A549 (cell line): Measurements from ENCODE around the gene SLC13A4. TPM values are rescaled to one million over a fixed set of nuclear protein-coding genes. Genes with fewer than 3 reads are reported as not detected.
"Not testable (repeated sequence)": the region's sequence is repeated elsewhere in the genome, so short reads cannot be mapped to it uniquely, and the experiment has no call there.

Experiments
- ATAC-seq, 2 experiments: fragments of 200-7000 bp in 1 of 2; fragments of >200 bp in 1 of 2; cut with Nextera tagmentation in 1 of 2; cut with Tn5 transposase in 1 of 2; 3 replicates each; pipeline versions ENCODE4 v1.8.0 to v1.9.1; 2018 to 2020; ENCODE audit warnings: mild to moderate bottlenecking in 1 of 2, moderate library complexity in 1 of 2
- CTCF ChIA-PET: fragments of 300-600 bp; sonication (Branson Sonifier 250); formaldehyde crosslinking; extraction: SDS; loops from one replicate; lab custom pipeline; 2021; ENCODE audit warnings: antibody characterized with exemption, inconsistent platforms; lab: Yijun Ruan, JAX
- POLR2A ChIA-PET: fragments of 350-600 bp; formaldehyde crosslinking; extraction: SDS; loops from one replicate; lab custom pipeline; 2021; ENCODE audit warnings: antibody characterized with exemption, inconsistent platforms; lab: Yijun Ruan, JAX
- DNase-seq, 2 experiments: peaks; one replicate each; pipeline versions ENCODE4 v3.0.0 to v3.0.0-alpha.2; 2011 to 2016; ENCODE audit warnings: low read depth in 1 of 2, low spot score in 1 of 2
- FAIRE-seq: peaks from 2 replicates; lab custom pipeline; 2011; peaks lifted over from hg19 to GRCh38; lab: Jason Lieb, UNC
- H3K27ac ChIP-seq, 2 experiments: fragments of >200 bp; sonication (Bioruptor Twin); formaldehyde crosslinking; 3 replicates each; pipeline ENCODE4 v1.5.1; 2016 to 2017
- H3K4me1 ChIP-seq: fragments of >200 bp; sonication (Bioruptor Twin); formaldehyde crosslinking; 3 replicates; pipeline ENCODE4 v1.6.1; 2016
- H3K4me2 ChIP-seq: fragments of >200 bp; sonication (Bioruptor Twin); formaldehyde crosslinking; 3 replicates; pipeline ENCODE4 v1.6.1; 2016
- H3K4me3 ChIP-seq: fragments of >200 bp; sonication (Bioruptor Twin); formaldehyde crosslinking; 3 replicates; pipeline ENCODE4 v1.5.1; 2016
- H3K9me3 ChIP-seq: fragments of >200 bp; sonication (Bioruptor Twin); formaldehyde crosslinking; 3 replicates; pipeline ENCODE4 v1.6.1; 2016
- CBX8 ChIP-seq: fragments of 200-600 bp; sonication (generic); IDR thresholded peaks from 2 replicates; pipeline ENCODE4 v1.6.1; 2016
- CEBPB ChIP-seq, 2 experiments: fragments of >200 bp in 1 of 2; sonication (Bioruptor Twin) in 1 of 2; formaldehyde crosslinking in 1 of 2; IDR thresholded peaks; 2 replicates each; pipeline ENCODE4 v1.6.1; 2012 to 2016
- EHF ChIP-seq: fragments of 250-450 bp; sonication (Bioruptor Pico); IDR thresholded peaks from 2 replicates; pipeline ENCODE4 v1.5.0; 2020; ENCODE audit warnings: mild to moderate bottlenecking
- EHMT2 ChIP-seq: fragments of 200-600 bp; sonication (generic); IDR thresholded peaks from 2 replicates; pipeline ENCODE4 v1.6.1; 2016; ENCODE audit warnings: antibody characterized with exemption, low read depth, mild to moderate bottlenecking, moderate library complexity
- ESRRA ChIP-seq: fragments of 150-350 bp; IDR thresholded peaks from 2 replicates; pipeline ENCODE4 v1.6.1; 2014; ENCODE audit warnings: mild to moderate bottlenecking, low read length, borderline replicate concordance
- FOSL2 ChIP-seq, 2 experiments: fragments of 450-650 bp in 1 of 2; fragments of >200 bp in 1 of 2; sonication (Bioruptor Twin) in 1 of 2; formaldehyde crosslinking; IDR thresholded peaks; 2 replicates each; pipeline versions ENCODE4 v1.5.0 to v1.6.1; 2016 to 2020; ENCODE audit warnings: mild to moderate bottlenecking in 1 of 2, moderate library complexity in 1 of 2
- FOXS1 ChIP-seq: fragments of 250-450 bp; sonication (Bioruptor Pico); IDR thresholded peaks from 2 replicates; pipeline ENCODE4 v1.5.0; 2020; ENCODE audit warnings: mild to moderate bottlenecking, moderate library complexity
- GATA3 ChIP-seq: IDR thresholded peaks from 2 replicates; pipeline ENCODE4 v1.6.1; 2012; ENCODE audit warnings: borderline replicate concordance
- HOXB13 ChIP-seq: fragments of 250-450 bp; sonication (Bioruptor Pico); IDR thresholded peaks from 2 replicates; pipeline ENCODE4 v1.5.0; 2020; ENCODE audit warnings: low read depth, mild to moderate bottlenecking, moderate library complexity
- HOXB5 ChIP-seq: fragments of 250-450 bp; sonication (Bioruptor Pico); IDR thresholded peaks from 2 replicates; pipeline ENCODE4 v1.5.0; 2020; ENCODE audit warnings: mild to moderate bottlenecking, moderate library complexity
- JUN ChIP-seq, 2 experiments: fragments of >200 bp; sonication (Bioruptor Twin); formaldehyde crosslinking; IDR thresholded peaks; 2 replicates in 1 of 2; 3 replicates in 1 of 2; pipeline ENCODE4 v1.6.1; 2016 to 2017
- JUNB ChIP-seq: fragments of >200 bp; sonication (Bioruptor Twin); formaldehyde crosslinking; IDR thresholded peaks from 2 replicates; pipeline ENCODE4 v1.6.1; 2016
- MYC ChIP-seq: IDR thresholded peaks from 2 replicates; pipeline ENCODE4 v1.6.1; 2012; ENCODE audit warnings: mild to moderate bottlenecking, inconsistent platforms, low read length, improper control_type of control experiment, borderline replicate concordance
- NFE2L2 ChIP-seq: fragments of 150-350 bp; conservative IDR thresholded peaks from 2 replicates; pipeline ENCODE4 v1.6.1; 2014; ENCODE audit warnings: low read length
- NPAS2 ChIP-seq: fragments of 250-450 bp; sonication (Bioruptor Pico); IDR thresholded peaks from 2 replicates; pipeline ENCODE4 v1.8.0; 2022; ENCODE audit warnings: mild to moderate bottlenecking, moderate library complexity, borderline replicate concordance
- RAD21 ChIP-seq, 2 experiments: fragments of >200 bp in 1 of 2; sonication (Bioruptor Twin) in 1 of 2; formaldehyde crosslinking in 1 of 2; IDR thresholded peaks in 1 of 2; conservative IDR thresholded peaks in 1 of 2; 2 replicates in 1 of 2; 3 replicates in 1 of 2; pipeline ENCODE4 v1.6.1; 2012 to 2018; ENCODE audit warnings: inconsistent platforms in 1 of 2
- RCOR1 ChIP-seq: fragments of 150-350 bp; IDR thresholded peaks from 2 replicates; pipeline ENCODE4 v1.6.1; 2014; ENCODE audit warnings: antibody characterized with exemption, low read length, low read depth
- TP53 ChIP-seq: fragments of 250-450 bp; sonication (Bioruptor Pico); IDR thresholded peaks from 2 replicates; pipeline ENCODE4 v1.5.0; 2021; ENCODE audit warnings: mild to moderate bottlenecking, moderate library complexity
- WGBS: methylation state at CpG from one replicate; pipeline ENCODE4 v1.1.6; 2017; ENCODE audit errors: missing lambda C conversion rate; 5-methylcytosine and 5-hydroxymethylcytosine counted together
- polyA plus RNA-seq, 4 experiments: library from polyadenylated mRNA; depleted of rRNA in 3 of 4; stranded (reverse); fragments of >200 nt; fragmentation: RNase III in 1 of 4; extraction: RNeasy Plus Mini Kit Qiagen cat#74134 plus additional on column Dnase treatment in 1 of 4; gene quantifications; 2 replicates in 3 of 4; 3 replicates in 1 of 4; pipeline ENCODE4 v1.2.3, GENCODE V29; 2011 to 2017
- TF ChIP-seq, protein P1 (sequence below): fragments of >200 bp; sonication (Bioruptor Twin); formaldehyde crosslinking; IDR thresholded peaks from 3 replicates; pipeline ENCODE4 v1.6.1; 2016
- TF ChIP-seq, protein P2 (sequence below): fragments of 200-600 bp; sonication (generic); IDR thresholded peaks from 2 replicates; pipeline ENCODE4 v1.6.1; 2016; ENCODE audit warnings: antibody characterized with exemption, mild to moderate bottlenecking, moderate library complexity
- TF ChIP-seq, protein P3 (sequence below): IDR thresholded peaks from 2 replicates; pipeline ENCODE4 v1.6.1; 2012; ENCODE audit warnings: low read depth, borderline replicate concordance
- TF ChIP-seq, protein P4 (sequence below): IDR thresholded peaks from 2 replicates; pipeline ENCODE4 v1.6.1; 2012

The SLC13A4 gene
- polyA plus RNA-seq, 2 of the 4 experiments (the other 2 are of a cell fraction), result not detected

DNA sequence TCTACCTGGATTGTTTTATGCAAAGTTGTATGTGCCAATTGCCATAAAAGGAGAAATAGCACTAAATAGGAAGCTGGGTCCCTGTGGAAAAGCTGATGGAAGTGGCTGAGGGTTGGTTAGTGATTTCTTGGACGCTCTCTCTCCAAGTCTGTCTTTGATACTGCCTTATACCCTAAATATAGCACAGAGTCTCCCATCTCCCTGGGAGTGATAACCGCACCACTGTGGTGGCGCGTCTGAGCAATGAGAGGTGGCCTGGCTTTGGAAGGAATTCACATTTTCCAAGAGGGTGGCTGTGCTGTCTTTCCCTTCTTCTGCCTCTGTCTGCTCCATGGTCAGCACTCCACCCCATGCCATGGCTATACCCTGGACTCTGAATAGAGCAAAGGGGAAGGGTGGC, 34.4 kb downstream of the SLC13A4 start:
- 95% methylated on average over 4 of the region's 4 CpGs for WGBS
- ChIA-PET CTCF (interaction anchor here (0.7 to 1.8 kb wide), 2 partner anchors 17 kb away, joined by 3 to 4 read pairs; no protein-coding TSS in a partner anchor), POLR2A (no interaction called here)

DNA sequence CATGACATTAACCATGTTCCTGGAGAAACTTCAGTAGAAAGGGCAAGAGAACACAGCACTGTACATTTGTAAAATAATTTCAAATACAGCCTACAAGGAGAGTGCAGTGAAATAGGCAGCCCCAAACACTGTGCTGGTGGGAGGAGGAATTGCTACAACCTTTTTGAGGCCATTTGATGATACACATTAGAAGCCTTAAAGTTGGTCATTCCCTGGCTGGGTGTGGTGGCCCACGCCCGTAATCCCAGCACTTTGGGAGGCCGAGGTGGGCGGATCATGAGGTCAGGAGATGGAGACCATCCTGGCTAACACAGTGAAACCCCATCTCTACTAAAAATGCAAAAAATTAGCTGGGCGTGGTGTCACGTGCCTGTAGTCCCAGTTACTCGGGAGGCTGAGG, 35.4 kb downstream of the SLC13A4 start:
- H3K9me3 ChIP-seq, H3K27ac ChIP-seq, ATAC-seq, DNase-seq, H3K4me2 ChIP-seq, H3K4me1 ChIP-seq, H3K4me3 ChIP-seq, POLR2A ChIA-PET, FAIRE-seq, CTCF ChIA-PET: not testable (repeated sequence)
- WGBS, result 90% methylated on average over 7 of the region's 7 CpGs

More for the DNA sequence above, 34.4 kb downstream of the SLC13A4 start:
- H3K4me2 ChIP-seq, result no peak overlapping the region
- H3K4me1 ChIP-seq, result no peaks in the 10 kb centered on the region
- no peak for DNase-seq
- no peak overlapping the region for H3K4me3 ChIP-seq
- FAIRE-seq, result no peak
- H3K27ac ChIP-seq, result no peak overlapping the region
- TF ChIP-seq MYC, result no peak
- TF ChIP-seq EHF (CRISPR knock-in tag), result no peak
- TF ChIP-seq TP53 (CRISPR knock-in tag), result no peak
- TF ChIP-seq JUN (IDR thresholded peaks at IDR 0.05), result no peak
- no peak for TF ChIP-seq GATA3
- TF ChIP-seq RCOR1, result no peak
- TF ChIP-seq RAD21 (conservative IDR thresholded peaks at IDR 0.05 in 1 of 2, IDR thresholded peaks at IDR 0.05 in 1 of 2), result no peak
- TF ChIP-seq EHMT2, result no peak
- 0 out of 6 replicates have a peak, but pooled peaks of 1 of the 2 experiments have one; percentile 19 for ATAC-seq
- no peaks in the 10 kb centered on the region for H3K9me3 ChIP-seq

DNA sequence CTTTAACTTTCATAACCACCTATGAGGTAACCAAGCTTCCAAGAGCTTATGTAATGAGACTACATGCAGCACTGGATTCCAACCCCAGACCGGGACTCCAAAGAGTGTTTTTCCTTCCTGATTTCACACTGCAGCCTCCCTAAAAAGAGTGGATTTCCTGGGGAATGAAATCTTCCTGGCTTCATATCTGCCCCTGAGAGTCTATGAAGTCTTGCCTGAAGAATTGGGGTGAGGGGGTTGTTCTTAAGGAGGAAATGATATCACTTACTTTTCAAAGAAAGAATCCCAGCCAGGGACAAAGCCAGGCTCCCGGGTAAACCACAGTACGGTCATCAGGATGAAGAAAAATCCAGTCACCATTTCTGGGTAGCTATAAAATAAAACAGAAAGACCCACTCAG, 35.9 kb downstream of the SLC13A4 start:
- DNase-seq (no peak), FAIRE-seq (no peak), ATAC-seq (no peak)
- no peaks in the 10 kb centered on the region for H3K4me1 ChIP-seq
- ChIA-PET CTCF (interaction anchor here (1.0 kb wide), 1 partner anchor 20 kb away, joined by 3 read pairs; no protein-coding TSS in a partner anchor), POLR2A (no interaction called here)
- H3K9me3 ChIP-seq, result no peaks in the 10 kb centered on the region
- 92% methylated on average over 3 of the region's 3 CpGs for WGBS
- H3K4me2 ChIP-seq, result no peak overlapping the region
- TF ChIP-seq JUNB, result no peak
- no peak overlapping the region for H3K4me3 ChIP-seq
- no peak overlapping the region for H3K27ac ChIP-seq

DNA sequence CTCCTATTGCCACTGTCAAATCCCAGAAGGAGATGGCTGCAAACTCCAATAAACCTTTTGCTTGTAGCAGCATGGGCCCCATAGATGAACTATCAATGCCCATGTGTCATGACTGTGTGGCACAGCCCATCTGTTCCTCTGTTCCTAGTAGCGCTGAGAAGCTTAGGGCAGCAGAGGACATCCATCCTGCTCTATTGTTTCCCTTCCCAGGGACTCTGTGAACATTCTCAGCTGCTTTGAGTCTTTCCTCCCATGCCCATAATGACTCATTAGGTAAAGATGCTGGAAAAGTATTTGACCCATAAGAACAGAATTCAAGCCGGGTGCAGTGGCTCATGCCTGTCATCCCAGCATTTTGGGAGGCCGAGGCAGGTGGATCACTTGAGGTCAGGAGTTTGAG, 37.4 kb downstream of the SLC13A4 start:
- WGBS, result 85% methylated on average over 3 of the region's 3 CpGs
- Histone ChIP-seq H3K27ac (no peak overlapping the region), H3K4me1 (no peaks in the 10 kb centered on the region), H3K9me3 (no peaks in the 10 kb centered on the region), H3K4me3 (no peak overlapping the region), H3K4me2 (no peak overlapping the region)
- TF ChIP-seq NPAS2 (CRISPR knock-in tag) (no peak), FOXS1 (CRISPR knock-in tag) (no peak), RCOR1 (no peak), ESRRA (no peak), HOXB5 (CRISPR knock-in tag) (no peak), JUN (IDR thresholded peaks at IDR 0.05) (no peak), CEBPB (IDR thresholded peaks at IDR 0.05) (no peak), NFE2L2 (no peak), FOSL2 (IDR thresholded peaks at IDR 0.05) (no peak), FOSL2 (CRISPR knock-in tag; IDR thresholded peaks at IDR 0.05) (no peak), CBX8 (no peak), HOXB13 (CRISPR knock-in tag) (no peak)
- TF ChIP-seq, protein P1, sequence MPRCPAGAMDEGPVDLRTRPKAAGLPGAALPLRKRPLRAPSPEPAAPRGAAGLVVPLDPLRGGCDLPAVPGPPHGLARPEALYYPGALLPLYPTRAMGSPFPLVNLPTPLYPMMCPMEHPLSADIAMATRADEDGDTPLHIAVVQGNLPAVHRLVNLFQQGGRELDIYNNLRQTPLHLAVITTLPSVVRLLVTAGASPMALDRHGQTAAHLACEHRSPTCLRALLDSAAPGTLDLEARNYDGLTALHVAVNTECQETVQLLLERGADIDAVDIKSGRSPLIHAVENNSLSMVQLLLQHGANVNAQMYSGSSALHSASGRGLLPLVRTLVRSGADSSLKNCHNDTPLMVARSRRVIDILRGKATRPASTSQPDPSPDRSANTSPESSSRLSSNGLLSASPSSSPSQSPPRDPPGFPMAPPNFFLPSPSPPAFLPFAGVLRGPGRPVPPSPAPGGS, result no peak
- TF ChIP-seq, protein P2, sequence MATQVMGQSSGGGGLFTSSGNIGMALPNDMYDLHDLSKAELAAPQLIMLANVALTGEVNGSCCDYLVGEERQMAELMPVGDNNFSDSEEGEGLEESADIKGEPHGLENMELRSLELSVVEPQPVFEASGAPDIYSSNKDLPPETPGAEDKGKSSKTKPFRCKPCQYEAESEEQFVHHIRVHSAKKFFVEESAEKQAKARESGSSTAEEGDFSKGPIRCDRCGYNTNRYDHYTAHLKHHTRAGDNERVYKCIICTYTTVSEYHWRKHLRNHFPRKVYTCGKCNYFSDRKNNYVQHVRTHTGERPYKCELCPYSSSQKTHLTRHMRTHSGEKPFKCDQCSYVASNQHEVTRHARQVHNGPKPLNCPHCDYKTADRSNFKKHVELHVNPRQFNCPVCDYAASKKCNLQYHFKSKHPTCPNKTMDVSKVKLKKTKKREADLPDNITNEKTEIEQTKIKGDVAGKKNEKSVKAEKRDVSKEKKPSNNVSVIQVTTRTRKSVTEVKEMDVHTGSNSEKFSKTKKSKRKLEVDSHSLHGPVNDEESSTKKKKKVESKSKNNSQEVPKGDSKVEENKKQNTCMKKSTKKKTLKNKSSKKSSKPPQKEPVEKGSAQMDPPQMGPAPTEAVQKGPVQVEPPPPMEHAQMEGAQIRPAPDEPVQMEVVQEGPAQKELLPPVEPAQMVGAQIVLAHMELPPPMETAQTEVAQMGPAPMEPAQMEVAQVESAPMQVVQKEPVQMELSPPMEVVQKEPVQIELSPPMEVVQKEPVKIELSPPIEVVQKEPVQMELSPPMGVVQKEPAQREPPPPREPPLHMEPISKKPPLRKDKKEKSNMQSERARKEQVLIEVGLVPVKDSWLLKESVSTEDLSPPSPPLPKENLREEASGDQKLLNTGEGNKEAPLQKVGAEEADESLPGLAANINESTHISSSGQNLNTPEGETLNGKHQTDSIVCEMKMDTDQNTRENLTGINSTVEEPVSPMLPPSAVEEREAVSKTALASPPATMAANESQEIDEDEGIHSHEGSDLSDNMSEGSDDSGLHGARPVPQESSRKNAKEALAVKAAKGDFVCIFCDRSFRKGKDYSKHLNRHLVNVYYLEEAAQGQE, result no peak
- TF ChIP-seq, protein P3, sequence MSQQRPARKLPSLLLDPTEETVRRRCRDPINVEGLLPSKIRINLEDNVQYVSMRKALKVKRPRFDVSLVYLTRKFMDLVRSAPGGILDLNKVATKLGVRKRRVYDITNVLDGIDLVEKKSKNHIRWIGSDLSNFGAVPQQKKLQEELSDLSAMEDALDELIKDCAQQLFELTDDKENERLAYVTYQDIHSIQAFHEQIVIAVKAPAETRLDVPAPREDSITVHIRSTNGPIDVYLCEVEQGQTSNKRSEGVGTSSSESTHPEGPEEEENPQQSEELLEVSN, result no peak
- TF ChIP-seq, protein P4, sequence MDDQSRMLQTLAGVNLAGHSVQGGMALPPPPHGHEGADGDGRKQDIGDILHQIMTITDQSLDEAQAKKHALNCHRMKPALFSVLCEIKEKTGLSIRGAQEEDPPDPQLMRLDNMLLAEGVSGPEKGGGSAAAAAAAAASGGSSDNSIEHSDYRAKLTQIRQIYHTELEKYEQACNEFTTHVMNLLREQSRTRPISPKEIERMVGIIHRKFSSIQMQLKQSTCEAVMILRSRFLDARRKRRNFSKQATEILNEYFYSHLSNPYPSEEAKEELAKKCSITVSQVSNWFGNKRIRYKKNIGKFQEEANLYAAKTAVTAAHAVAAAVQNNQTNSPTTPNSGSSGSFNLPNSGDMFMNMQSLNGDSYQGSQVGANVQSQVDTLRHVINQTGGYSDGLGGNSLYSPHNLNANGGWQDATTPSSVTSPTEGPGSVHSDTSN, result no peak
- FAIRE-seq (no peak), DNase-seq (no peak), ATAC-seq (no peak)
- ChIA-PET CTCF (interaction anchor here (2.0 kb wide), 1 partner anchor 17 kb away, joined by 8 read pairs; no protein-coding TSS in a partner anchor), POLR2A (no interaction called here)
